ENCODE data around the gene TGFBR2. TPM values are rescaled to one million over a fixed set of nuclear protein-coding genes. Genes with fewer than 3 reads are reported as not detected.

TGFBR2 gene
- total RNA-seq, 1 experiment from 2014 or later: 98.3 TPM

DNA sequence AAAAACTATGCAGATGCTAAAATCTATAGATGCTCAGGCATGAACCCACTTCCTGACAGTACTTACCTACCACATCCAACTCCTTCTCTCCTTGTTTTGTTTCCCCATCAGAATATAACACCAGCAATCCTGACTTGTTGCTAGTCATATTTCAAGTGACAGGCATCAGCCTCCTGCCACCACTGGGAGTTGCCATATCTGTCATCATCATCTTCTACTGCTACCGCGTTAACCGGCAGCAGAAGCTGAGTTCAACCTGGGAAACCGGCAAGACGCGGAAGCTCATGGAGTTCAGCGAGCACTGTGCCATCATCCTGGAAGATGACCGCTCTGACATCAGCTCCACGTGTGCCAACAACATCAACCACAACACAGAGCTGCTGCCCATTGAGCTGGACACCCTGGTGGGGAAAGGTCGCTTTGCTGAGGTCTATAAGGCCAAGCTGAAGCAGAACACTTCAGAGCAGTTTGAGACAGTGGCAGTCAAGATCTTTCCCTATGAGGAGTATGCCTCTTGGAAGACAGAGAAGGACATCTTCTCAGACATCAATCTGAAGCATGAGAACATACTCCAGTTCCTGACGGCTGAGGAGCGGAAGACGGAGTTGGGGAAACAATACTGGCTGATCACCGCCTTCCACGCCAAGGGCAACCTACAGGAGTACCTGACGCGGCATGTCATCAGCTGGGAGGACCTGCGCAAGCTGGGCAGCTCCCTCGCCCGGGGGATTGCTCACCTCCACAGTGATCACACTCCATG is 65.3 kb downstream of the TGFBR2 start:
- no peak for DNase-seq (ENCODE audit: low read depth)

- no peak for DNase-seq (ENCODE audit: low read depth)
Observed at GRCh38 chr3:30672287-30672735, 65.9 kb downstream of the TGFBR2 start.

DNA sequence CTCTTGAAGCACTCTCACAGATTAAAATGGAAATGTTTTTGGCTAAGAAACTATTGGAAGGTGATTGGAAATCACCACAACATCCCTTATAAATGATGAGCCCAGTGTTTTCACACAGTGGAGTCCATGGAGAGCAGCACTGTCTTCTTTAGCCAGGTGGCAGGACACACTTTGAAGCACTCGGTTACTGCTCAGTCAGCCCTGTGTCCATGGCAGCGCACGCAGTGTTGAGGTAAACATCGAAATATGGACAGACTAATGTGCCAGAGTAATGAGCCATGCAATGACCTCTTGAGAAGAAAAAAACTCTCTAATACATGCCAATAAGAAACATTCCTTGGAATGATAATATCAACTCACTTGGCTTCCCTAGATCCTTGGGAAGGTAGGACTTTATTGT is 66.6 kb downstream of the TGFBR2 start:
- no peak for DNase-seq (ENCODE audit: low read depth)

- no peak for DNase-seq (ENCODE audit: low read depth)
Observed at GRCh38 chr3:30673425-30674341, 67.3 kb downstream of the TGFBR2 start.

DNA sequence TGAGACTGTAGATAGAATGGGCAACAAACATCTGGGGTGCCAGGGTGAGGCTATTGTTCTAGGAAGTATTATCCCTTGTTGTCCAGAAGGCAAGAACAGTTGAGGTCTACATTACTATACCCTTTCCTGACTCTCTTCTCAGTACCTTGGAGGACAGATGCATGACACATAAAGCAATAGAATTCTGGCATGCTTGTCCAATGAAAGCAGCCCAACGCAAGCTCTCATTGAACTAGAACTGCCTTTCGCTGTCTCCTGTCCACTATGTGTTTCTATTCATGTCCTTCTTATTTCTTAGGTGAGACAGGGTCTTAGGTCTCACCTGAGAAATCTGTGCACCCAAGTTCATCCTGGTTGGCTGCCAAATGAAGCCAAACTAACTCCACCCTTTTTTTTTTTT is 68.6 kb downstream of the TGFBR2 start:
- no peak for DNase-seq (ENCODE audit: low read depth)

DNA sequence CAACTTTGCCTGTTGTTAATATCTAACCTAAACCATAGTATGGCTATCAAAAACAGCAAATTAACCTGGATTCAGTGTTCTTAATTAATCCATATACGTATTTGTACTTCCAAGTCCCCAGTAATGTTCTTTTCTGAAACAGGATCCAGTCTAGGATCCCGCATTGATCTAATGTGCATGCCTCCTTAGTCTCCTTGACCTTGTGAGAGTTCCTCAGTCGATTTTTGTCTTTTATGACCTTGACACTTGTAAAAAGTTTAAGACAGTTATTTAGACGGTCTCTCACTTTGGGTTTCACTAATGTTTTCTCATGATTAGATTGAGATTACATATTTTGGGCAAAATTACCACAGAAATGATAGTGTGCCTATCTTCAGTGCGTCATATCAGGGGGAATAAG is 69.4 kb downstream of the TGFBR2 start:
- DNase-seq (ENCODE audit: low read depth): no peak

DNA sequence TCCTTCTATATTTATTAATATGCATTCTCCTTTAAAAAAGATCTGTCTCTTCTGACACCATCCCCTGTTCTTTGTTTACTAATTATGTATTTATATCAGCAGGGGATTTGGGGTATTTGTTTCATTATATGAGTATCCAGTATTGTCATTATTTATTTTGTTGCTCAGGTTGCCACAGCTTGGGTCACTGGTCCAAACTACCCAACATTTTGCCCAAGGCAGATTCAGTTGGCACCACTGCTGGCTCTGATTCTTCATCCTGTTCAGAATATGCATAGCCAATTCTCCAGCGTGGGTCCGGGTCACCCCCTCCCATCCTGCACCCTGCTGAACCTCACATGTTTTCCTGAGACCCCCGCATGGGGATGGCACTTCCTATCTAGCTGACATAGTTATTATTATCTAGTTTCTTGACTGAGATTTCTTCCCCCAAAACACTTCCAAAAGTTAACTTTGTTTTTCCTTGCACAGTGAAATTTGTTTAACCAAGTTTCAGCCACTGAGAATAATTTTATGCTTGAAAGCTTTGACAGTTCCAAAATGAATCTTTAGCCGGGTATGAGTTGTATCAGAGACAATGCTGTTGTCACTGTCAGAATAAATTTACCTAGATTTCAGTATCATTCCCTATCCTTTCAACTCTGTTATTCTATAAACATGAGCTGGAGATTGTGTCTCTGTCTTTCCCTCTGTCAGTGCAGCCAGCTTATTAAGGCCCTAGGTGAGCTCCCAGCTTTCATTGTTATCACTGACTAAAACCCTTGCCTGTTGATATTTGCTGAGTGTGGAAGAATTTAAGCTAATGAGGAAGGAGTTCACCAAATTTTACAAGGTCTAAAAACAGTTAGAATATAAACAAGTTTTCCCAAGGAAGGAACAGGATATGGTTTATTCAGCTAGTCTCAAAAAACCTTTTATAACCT is 70.3 kb downstream of the TGFBR2 start:
- DNase-seq (ENCODE audit: low read depth): no peak

- no peak for DNase-seq (ENCODE audit: low read depth)
Observed at GRCh38 chr3:30677347-30677685, 70.9 kb downstream of the TGFBR2 start.

DNA sequence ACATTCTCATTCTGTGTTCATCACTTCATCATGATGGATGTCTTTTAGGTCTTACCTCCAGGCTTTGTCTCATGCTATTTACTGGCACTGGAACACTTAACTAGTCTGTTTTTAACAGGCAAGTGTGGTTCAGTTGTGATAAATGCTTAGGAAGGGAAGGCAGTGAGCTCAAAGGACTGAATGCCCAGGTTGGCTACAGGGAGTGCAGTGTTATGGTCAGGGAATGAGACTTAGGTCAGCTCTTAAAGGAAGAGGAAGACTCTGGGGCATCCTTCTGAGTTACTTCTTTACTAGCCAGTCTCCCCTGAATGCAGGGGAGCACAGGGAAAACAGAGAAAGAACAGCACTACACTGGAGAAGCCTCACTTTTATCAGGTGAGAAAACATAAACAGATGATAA is 72.6 kb downstream of the TGFBR2 start:
- DNase-seq (ENCODE audit: low read depth): no peak

DNA sequence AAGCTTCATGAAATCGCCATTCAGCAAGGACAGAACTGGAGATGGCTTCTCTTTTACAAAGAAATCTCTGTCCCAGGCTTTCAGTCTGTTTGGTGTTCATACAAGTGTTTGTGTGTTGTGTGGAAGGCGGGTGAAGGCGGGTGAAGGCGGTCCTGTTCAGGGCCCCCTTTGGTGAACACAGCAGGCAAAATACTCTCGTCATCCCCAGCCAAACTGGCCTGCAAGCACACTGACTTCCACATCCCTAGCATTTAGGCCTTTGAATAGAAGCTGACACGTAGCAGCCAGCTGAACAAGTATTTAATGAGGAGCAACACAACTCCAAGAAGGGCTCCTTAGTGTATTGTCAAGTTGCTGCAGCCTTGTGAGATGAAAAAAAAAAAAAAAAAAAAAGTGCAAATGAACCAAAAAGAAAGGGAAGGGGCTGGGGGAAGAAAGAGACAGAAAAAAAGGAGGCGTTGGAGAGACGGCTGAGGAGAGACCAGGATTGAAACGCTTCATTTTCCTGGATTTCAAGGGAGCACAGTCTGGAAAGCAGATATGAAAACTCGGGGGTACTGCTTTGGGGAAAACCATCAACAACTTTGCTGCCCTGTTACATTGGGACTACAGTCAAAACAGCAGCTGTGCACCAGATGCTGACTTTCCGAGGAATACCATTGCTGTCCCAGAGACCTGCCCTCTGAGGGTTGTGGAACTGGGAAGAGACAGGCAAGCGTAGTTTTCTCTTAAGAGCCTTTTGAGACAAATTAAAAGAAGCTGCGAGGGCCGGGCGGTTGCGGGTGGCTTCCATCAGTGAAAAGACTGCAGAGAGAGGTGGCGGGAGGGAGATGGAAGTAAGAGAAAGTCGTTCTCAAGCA is 74.6 kb downstream of the TGFBR2 start:
- no peak for DNase-seq (ENCODE audit: low read depth)

DNA sequence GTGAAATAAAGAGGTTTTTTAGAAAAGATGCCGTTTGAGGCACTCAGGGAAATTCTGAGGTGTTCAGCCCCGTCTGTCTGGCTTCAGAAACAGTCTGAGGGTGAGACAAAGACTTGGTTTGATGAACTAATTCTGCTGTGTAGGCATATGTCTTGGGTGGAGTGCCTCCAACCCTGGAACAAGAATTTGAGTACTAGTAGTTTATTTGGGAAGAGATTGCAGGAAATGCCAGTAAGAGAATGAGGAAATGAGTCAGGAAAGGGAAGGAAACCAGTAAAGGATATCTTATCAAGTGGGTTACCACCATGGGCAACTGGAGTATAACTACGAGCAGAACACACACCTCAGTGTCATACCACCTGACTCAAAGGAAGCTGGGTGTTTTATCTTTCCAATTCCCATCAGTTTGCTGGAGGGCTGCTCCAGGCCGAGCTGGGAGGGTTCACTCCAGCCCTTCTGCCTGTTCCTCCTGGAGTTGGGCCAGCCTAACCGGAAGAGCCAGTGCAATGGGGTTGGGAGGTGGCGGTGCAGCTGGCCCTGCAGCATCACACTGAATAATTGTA is 75.3 kb downstream of the TGFBR2 start:
- peak; percentile 98 for DNase-seq (ENCODE audit: low read depth)

GRCh38 chr3:30682434-30683155 is 76.2 kb downstream of the TGFBR2 start:
- DNase-seq (ENCODE audit: low read depth): no peak

DNA sequence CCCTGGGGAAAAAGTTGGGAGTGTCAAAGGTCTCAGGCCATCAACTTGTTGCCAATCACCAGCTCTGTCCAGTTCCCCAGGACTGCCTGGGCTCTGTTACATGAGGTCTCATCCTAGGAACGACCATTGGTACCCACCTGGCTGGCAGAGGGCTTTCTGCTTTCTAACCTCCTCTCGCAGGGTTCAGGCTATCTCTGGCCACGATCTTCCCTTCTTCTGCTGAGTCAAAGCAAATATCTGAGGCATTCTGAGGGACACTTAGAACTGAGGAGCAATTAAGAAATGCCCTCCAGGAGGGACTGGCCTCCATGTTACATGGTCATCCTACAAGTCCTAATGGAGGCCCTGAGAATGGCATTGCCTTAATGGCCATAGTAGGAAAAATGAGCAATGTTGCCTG is 77.4 kb downstream of the TGFBR2 start:
- no peak for DNase-seq (ENCODE audit: low read depth)

GRCh38 chr3:30684356-30684755 is 78.0 kb downstream of the TGFBR2 start:
- no peak for DNase-seq (ENCODE audit: low read depth)

DNA sequence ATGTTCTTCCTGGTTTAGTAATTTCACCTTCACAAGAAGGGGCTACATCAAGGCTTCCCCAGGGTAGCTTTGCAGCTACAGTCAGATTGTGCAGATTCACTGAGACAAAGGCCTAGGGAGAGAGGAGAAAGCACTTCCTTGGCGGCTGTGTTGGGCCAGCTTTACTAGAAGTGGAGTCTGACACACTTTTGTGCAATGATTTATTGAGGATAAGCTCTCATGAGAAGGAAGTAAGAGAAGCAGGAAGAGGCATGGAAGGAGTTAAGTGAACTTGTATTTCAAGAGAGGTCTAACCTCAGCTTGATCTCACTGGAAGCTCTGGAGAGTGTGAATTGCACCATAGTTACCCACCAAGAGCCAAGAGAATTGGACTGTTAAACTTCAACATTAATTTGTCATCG is 78.9 kb downstream of the TGFBR2 start:
- DNase-seq (ENCODE audit: low read depth): no peak

GRCh38 chr3:30686176-30686575 is 79.8 kb downstream of the TGFBR2 start:
- no peak for DNase-seq (ENCODE audit: low read depth)

GRCh38 chr3:30686799-30687198 is 80.4 kb downstream of the TGFBR2 start:
- DNase-seq (ENCODE audit: low read depth): no peak

GRCh38 chr3:30687930-30688570 is 81.6 kb downstream of the TGFBR2 start:
- no peak for DNase-seq (ENCODE audit: low read depth)
